GM13976 (cell line): ENCODE measurements around the gene BTG4.

Experiments used
- DNase-seq: peaks from one replicate; pipeline ENCODE4 v3.0.0; 2012; ENCODE audit warnings: low spot score
- CTCF ChIP-seq: IDR thresholded peaks from 2 replicates; pipeline ENCODE4 v1.5.1; 2012; ENCODE audit warnings: borderline replicate concordance, mild to moderate bottlenecking; ENCODE audit not compliant: insufficient read depth; ENCODE audit errors: extremely low read depth, missing control alignments, control extremely low read depth
- in situ Hi-C: fragments of 300-500 bp; cut with MboI; formaldehyde crosslinking; loops from one replicate; pipeline ENCODE4 v1.12.0; 2022; ENCODE audit warnings: low sequenced_read_pairs, mixed read lengths, inconsistent platforms; ENCODE audit not compliant: unreplicated experiment

The BTG4 gene

DNA sequence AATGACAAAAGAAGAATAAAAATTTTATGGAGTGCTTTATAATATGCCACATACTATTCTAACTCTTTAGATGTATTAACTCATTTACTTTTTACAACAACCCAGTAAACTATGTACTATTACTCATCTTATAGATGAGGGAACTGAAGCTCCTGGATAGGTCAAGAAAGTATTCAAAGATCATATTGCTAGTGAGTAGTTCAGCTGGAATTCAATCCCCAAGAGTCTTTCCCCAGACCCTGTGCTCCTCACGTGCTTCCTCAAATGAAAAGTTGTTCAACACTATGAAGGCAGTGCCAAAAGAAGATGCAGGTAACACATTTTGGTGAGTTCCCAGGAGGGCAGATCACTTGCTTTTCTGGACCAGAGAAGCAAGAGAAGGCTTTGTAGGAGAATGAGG, 46.8 kb downstream of the BTG4 start:
- TF ChIP-seq CTCF: no peak
- no peak for DNase-seq
- in situ Hi-C loops: no loop called here

- in situ Hi-C loops: no loop called here
- DNase-seq: no peak
- TF ChIP-seq CTCF: peak; percentile 1
Observed at GRCh38 chr11:111463276-111463675, 48.9 kb downstream of the BTG4 start.

DNA sequence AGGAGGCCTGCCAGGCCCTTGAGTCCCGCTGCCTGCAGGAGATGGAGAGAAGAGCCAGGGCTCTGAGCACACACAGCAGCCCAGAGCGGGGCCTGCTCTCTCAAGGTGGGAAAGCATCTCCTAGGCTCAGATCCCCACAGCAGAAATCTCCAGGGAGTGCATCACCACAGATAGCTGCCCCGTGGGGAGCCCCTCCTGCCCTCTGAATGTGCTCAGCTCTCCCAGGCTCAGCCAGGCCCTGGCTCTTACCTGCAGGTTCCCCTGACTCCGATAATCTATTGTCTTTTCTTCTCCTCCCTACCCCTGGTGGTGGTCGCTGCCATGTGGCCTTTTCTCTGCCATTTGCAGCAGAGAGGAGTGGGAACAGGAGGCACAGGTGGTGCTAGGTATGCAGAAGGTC, 49.9 kb downstream of the BTG4 start:
- in situ Hi-C loops: no loop called here
- TF ChIP-seq CTCF: no peak

GRCh38 chr11:111461460-111462235, 50.5 kb downstream of the BTG4 start:
- no peak for DNase-seq
- TF ChIP-seq CTCF: no peak
- in situ Hi-C loops: no loop called here

More for the DNA sequence above, 49.9 kb downstream of the BTG4 start:
- peak; percentile 11 for DNase-seq

- DNase-seq: no peak
- no peak for TF ChIP-seq CTCF
- in situ Hi-C loops: no loop called here
Observed at GRCh38 chr11:111460856-111461255, 51.3 kb downstream of the BTG4 start.

GRCh38 chr11:111460340-111460739, 51.8 kb downstream of the BTG4 start:
- no peak for DNase-seq
- no peak for TF ChIP-seq CTCF
- in situ Hi-C loops: no loop called here
